Measurements from ENCODE around the gene RUFY4. TPM values are rescaled to one million over a fixed set of nuclear protein-coding genes. Genes with fewer than 3 reads are reported as not detected.

The RUFY4 gene
- polyA plus RNA-seq, 1 experiment, result not detected

- Histone ChIP-seq H3K4me3 (ENCODE audit: low read depth, low read length) (no peak overlapping the region), H3K36me3 (ENCODE audit: control insufficient read depth, insufficient read depth, low read length) (no peaks in the 10 kb centered on the region), H3K27me3 (ENCODE audit: control insufficient read depth, insufficient read depth, low read length) (peaks cover 15% of the 10 kb centered on the region)
- DNase-seq (ENCODE audit: low read depth), result no peak
- CTCF ChIA-PET, result interaction anchor here (1.8 kb wide), 1 partner anchor 18 kb away, joined by 5 read pairs; the partner anchor contains the start of gene RUFY4
- POLR2A ChIA-PET, result no interaction called here
- TF ChIP-seq, protein P1, sequence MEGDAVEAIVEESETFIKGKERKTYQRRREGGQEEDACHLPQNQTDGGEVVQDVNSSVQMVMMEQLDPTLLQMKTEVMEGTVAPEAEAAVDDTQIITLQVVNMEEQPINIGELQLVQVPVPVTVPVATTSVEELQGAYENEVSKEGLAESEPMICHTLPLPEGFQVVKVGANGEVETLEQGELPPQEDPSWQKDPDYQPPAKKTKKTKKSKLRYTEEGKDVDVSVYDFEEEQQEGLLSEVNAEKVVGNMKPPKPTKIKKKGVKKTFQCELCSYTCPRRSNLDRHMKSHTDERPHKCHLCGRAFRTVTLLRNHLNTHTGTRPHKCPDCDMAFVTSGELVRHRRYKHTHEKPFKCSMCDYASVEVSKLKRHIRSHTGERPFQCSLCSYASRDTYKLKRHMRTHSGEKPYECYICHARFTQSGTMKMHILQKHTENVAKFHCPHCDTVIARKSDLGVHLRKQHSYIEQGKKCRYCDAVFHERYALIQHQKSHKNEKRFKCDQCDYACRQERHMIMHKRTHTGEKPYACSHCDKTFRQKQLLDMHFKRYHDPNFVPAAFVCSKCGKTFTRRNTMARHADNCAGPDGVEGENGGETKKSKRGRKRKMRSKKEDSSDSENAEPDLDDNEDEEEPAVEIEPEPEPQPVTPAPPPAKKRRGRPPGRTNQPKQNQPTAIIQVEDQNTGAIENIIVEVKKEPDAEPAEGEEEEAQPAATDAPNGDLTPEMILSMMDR (IDR thresholded peaks at IDR 0.05; ENCODE audit: insufficient read depth, low read depth, low read length), result no peak
Measured at GRCh38 chr2:218086478-218086877, 17.4 kb downstream of the RUFY4 start.

- TF ChIP-seq, protein P1 (IDR thresholded peaks at IDR 0.05; ENCODE audit: insufficient read depth, low read depth, low read length), result no peak
- ChIA-PET CTCF (no interaction called here), POLR2A (no interaction called here)
- Histone ChIP-seq H3K4me3 (ENCODE audit: low read depth, low read length) (no peak overlapping the region), H3K36me3 (ENCODE audit: control insufficient read depth, insufficient read depth, low read length) (no peaks in the 10 kb centered on the region), H3K27me3 (ENCODE audit: control insufficient read depth, insufficient read depth, low read length) (peaks cover 21% of the 10 kb centered on the region)
- DNase-seq (ENCODE audit: low read depth), result no peak
Measured at GRCh38 chr2:218089259-218089658, 20.2 kb downstream of the RUFY4 start.

GRCh38 chr2:218091746-218092145 lies 22.7 kb downstream of the RUFY4 start:
- POLR2A ChIA-PET, result no interaction called here

GRCh38 chr2:218093879-218094278 lies 24.8 kb downstream of the RUFY4 start:
- TF ChIP-seq, protein P1 (IDR thresholded peaks at IDR 0.05; ENCODE audit: insufficient read depth, low read depth, low read length), result no peak
- no peak for DNase-seq (ENCODE audit: low read depth)
- Histone ChIP-seq H3K4me3 (ENCODE audit: low read depth, low read length) (no peak overlapping the region), H3K27me3 (ENCODE audit: control insufficient read depth, insufficient read depth, low read length) (peaks cover 19% of the 10 kb centered on the region), H3K36me3 (ENCODE audit: control insufficient read depth, insufficient read depth, low read length) (no peaks in the 10 kb centered on the region)
- ChIA-PET POLR2A (no interaction called here), CTCF (interaction anchor here (1.0 to 1.4 kb wide), 2 partner anchors 12 to 23 kb away, joined by 3 read pairs; no protein-coding TSS in a partner anchor)

More at GRCh38 chr2:218091746-218092145, 22.7 kb downstream of the RUFY4 start:
- TF ChIP-seq, protein P1 (IDR thresholded peaks at IDR 0.05; ENCODE audit: insufficient read depth, low read depth, low read length), result no peak
- DNase-seq (ENCODE audit: low read depth), result no peak
- H3K36me3 ChIP-seq (ENCODE audit: control insufficient read depth, insufficient read depth, low read length), result no peaks in the 10 kb centered on the region
- CTCF ChIA-PET, result no interaction called here
- peaks cover 19% of the 10 kb centered on the region for H3K27me3 ChIP-seq (ENCODE audit: control insufficient read depth, insufficient read depth, low read length)
- H3K4me3 ChIP-seq (ENCODE audit: low read depth, low read length), result no peak overlapping the region

- CTCF ChIA-PET, result no interaction called here
- DNase-seq (ENCODE audit: low read depth), result no peak
- no peaks in the 10 kb centered on the region for H3K36me3 ChIP-seq (ENCODE audit: control insufficient read depth, insufficient read depth, low read length)
- H3K4me3 ChIP-seq (ENCODE audit: low read depth, low read length), result no peak overlapping the region
- TF ChIP-seq, protein P1 (IDR thresholded peaks at IDR 0.05; ENCODE audit: insufficient read depth, low read depth, low read length), result no peak
- POLR2A ChIA-PET, result no interaction called here
- peaks cover 17% of the 10 kb centered on the region for H3K27me3 ChIP-seq (ENCODE audit: control insufficient read depth, insufficient read depth, low read length)
Measured at GRCh38 chr2:218095853-218096252, 26.8 kb downstream of the RUFY4 start.

Measured in BJ (cell line).